Calu3 (cell line): ENCODE data around the gene CHN1. TPM values are rescaled to one million over a fixed set of nuclear protein-coding genes. Genes with fewer than 3 reads are reported as not detected.

Experiments
- BruUV-seq: library from RNA; stranded (reverse); fragments of 400-500 nt; replicated peaks from 2 replicates; lab custom pipeline; 2021; lab: Mats Ljungman, UMichigan
- CTCF ChIA-PET: fragments of 300-600 bp; sonication (Branson Sonifier 250); formaldehyde crosslinking; loops from one replicate; lab custom pipeline; 2022; ENCODE audit warnings: antibody characterized with exemption; lab: Charles Lee
- DNase-seq: peaks from one replicate; pipeline ENCODE4 v3.0.0; 2022
- H3K27ac Mint-ChIP-seq: one replicate; pipeline ENCODE4 v1.8.0; 2022; ENCODE audit warnings: mixed read lengths; ENCODE audit not compliant: unreplicated experiment
- H3K27me3 Mint-ChIP-seq: one replicate; pipeline ENCODE4 v1.8.0; 2022; ENCODE audit warnings: mixed read lengths; ENCODE audit not compliant: unreplicated experiment
- H3K36me3 Mint-ChIP-seq: one replicate; pipeline ENCODE4 v1.8.0; 2022; ENCODE audit warnings: mild to moderate bottlenecking, moderate library complexity, mixed read lengths; ENCODE audit not compliant: insufficient read depth, unreplicated experiment
- H3K4me1 Mint-ChIP-seq: one replicate; pipeline ENCODE4 v1.8.0; 2022; ENCODE audit warnings: mild to moderate bottlenecking, low read depth, mixed read lengths; ENCODE audit not compliant: unreplicated experiment
- H3K4me3 Mint-ChIP-seq: one replicate; pipeline ENCODE4 v1.8.0; 2022; ENCODE audit warnings: mild to moderate bottlenecking, low read depth, moderate library complexity, mixed read lengths; ENCODE audit not compliant: unreplicated experiment
- H3K9me3 Mint-ChIP-seq: one replicate; pipeline ENCODE4 v1.8.0; 2022; ENCODE audit warnings: low read depth, mixed read lengths; ENCODE audit not compliant: unreplicated experiment
- intact Hi-C: fragments of 100-400 bp; cut with micrococcal nuclease; formaldehyde crosslinking; loops from one replicate; pipeline ENCODE4 v1.10.0; 2022; ENCODE audit not compliant: unreplicated experiment
- total RNA-seq: library from RNA; stranded (reverse); gene quantifications from 2 replicates; pipeline ENCODE4 v1.2.3, GENCODE V29; 2022
- TF ChIP-seq, protein P1 (sequence below): fragments of 200-600 bp; IDR thresholded peaks from one replicate; pipeline ENCODE4 v1.8.0; 2022; ENCODE audit warnings: antibody characterized with exemption; ENCODE audit not compliant: unreplicated experiment

Gene CHN1
- total RNA-seq, 1 experiment from 2014 or later, result 2.4 TPM

DNA sequence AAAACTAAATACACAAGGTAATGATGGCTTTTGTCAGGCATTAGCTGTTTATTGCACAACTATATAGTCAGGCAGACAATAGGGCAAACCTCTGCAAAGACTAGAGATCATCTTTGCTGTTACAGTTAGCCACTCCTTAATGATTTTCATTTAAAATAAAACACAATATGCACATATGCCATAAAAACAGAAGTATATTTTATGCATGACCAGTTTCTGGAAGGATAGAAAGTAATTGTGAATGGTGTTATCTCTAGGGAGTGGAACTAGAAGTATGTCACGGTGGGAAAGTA is 102.0 kb downstream of the CHN1 start:
- CTCF ChIA-PET, result interaction anchor here (0.7 kb wide), 1 partner anchor 130 kb away, joined by 3 read pairs; no protein-coding TSS in a partner anchor
- TF ChIP-seq, protein P1, sequence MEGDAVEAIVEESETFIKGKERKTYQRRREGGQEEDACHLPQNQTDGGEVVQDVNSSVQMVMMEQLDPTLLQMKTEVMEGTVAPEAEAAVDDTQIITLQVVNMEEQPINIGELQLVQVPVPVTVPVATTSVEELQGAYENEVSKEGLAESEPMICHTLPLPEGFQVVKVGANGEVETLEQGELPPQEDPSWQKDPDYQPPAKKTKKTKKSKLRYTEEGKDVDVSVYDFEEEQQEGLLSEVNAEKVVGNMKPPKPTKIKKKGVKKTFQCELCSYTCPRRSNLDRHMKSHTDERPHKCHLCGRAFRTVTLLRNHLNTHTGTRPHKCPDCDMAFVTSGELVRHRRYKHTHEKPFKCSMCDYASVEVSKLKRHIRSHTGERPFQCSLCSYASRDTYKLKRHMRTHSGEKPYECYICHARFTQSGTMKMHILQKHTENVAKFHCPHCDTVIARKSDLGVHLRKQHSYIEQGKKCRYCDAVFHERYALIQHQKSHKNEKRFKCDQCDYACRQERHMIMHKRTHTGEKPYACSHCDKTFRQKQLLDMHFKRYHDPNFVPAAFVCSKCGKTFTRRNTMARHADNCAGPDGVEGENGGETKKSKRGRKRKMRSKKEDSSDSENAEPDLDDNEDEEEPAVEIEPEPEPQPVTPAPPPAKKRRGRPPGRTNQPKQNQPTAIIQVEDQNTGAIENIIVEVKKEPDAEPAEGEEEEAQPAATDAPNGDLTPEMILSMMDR, result no peak
- no peak for DNase-seq
- no peak overlapping the region for H3K27ac Mint-ChIP-seq
- no peaks in the 10 kb centered on the region for H3K36me3 Mint-ChIP-seq
- no peaks in the 10 kb centered on the region for H3K4me1 Mint-ChIP-seq
- no peaks in the 10 kb centered on the region for H3K27me3 Mint-ChIP-seq
- H3K4me3 Mint-ChIP-seq, result no peak overlapping the region
- intact Hi-C loops, result no loop called here
- BruUV-seq, result no TSS peak
- H3K9me3 Mint-ChIP-seq, result no peaks in the 10 kb centered on the region

DNA sequence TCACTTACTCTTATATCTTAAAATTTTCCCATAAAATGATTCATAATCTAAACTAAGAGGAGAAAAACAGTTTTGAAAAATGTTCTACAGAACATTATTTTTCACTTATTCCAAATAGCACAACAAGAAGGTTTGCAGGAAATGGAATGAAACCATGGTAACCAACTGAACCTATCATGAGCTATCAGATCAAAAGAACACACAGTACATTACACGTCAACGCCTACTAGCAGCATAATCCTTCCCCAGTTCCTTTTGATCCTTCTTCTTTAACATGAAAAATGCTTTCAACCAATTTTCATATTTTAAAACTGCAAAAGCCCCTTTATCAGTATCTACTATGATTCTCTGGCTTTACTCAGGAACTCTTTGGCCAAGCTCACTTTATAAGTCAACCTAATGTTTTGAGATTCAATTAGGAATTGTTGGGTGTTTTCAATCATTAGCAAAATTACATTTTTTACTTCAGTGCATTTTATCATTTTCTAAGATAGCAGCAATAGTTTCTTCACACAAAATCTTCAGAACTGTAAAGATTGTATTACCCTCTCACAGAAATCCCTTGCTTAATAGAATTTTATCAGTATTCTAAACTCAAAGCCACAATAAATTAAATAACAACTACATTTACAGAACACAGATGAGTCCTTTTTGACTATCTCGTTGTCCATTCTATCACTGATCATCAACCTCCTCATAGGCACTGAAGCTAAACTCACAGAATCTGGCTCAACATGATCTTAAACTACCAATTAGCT is 102.5 kb downstream of the CHN1 start:
- Mint-ChIP-seq H3K4me3 (no peak overlapping the region), H3K27me3 (no peaks in the 10 kb centered on the region), H3K27ac (no peak overlapping the region), H3K4me1 (no peaks in the 10 kb centered on the region), H3K36me3 (no peaks in the 10 kb centered on the region), H3K9me3 (no peaks in the 10 kb centered on the region)
- CTCF ChIA-PET, result interaction anchor here (0.7 kb wide), 1 partner anchor 130 kb away, joined by 3 read pairs; no protein-coding TSS in a partner anchor
- TF ChIP-seq, protein P1, result no peak
- DNase-seq, result no peak
- intact Hi-C loops, result no loop called here
- BruUV-seq, result no TSS peak

DNA sequence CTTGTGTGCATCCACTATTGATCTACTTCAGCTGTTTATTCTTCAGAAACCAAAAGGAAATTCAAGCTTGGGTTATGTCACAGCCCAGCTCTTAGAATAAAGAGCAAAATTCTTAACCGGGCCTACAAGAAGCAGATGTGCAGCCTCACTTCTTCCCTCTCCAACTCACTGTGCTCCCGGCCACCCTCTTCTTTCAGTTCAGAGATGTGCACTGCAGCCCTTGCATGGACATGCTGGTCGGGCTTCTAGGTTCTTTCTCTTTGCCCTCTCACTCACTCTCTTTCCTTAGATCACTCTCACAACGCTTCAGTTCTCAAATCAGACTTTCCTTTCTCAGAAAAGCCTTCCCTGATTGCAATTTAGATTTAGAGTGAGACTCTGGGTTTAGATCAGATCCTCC is 104.1 kb downstream of the CHN1 start:
- intact Hi-C loops, result no loop called here
- Mint-ChIP-seq H3K27ac (no peak overlapping the region), H3K4me1 (no peaks in the 10 kb centered on the region), H3K4me3 (no peak overlapping the region), H3K9me3 (no peaks in the 10 kb centered on the region), H3K36me3 (no peaks in the 10 kb centered on the region), H3K27me3 (no peaks in the 10 kb centered on the region)
- no peak for DNase-seq
- CTCF ChIA-PET, result interaction anchor here (0.6 to 1.2 kb wide), 4 partner anchors 67 to 226 kb away, joined by 3 to 4 read pairs (median 4); no protein-coding TSS in a partner anchor
- BruUV-seq, result no TSS peak
- TF ChIP-seq, protein P1, result no peak

DNA sequence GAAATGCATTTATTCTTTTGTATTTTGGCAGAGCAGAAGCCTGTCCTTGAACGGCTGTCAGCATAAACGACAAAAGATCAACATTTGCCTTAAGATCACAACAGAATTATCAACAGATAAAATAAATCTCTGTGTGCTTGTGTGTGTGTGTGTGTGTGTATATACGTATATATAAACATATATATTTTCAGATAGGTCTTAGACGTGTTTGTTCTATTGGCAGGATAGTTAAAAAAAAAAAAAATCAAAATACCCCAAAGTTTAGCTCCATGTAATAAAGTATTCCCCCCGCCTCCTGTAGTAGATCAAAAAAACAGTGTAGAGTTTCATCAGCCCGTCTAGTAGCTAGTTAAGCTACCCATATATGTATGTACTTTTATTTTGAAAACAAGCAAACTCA is 107.9 kb downstream of the CHN1 start:
- no peak for DNase-seq
- CTCF ChIA-PET, result interaction anchor here (0.9 to 1.1 kb wide), 2 partner anchors 50 to 123 kb away, joined by 3 to 8 read pairs; no protein-coding TSS in a partner anchor
- TF ChIP-seq, protein P1, result no peak
- no peak overlapping the region for H3K27ac Mint-ChIP-seq
- intact Hi-C loops, result no loop called here
- H3K27me3 Mint-ChIP-seq, result no peaks in the 10 kb centered on the region
- no peaks in the 10 kb centered on the region for H3K36me3 Mint-ChIP-seq
- H3K4me3 Mint-ChIP-seq, result no peak overlapping the region
- BruUV-seq, result no TSS peak
- no peaks in the 10 kb centered on the region for H3K9me3 Mint-ChIP-seq
- no peaks in the 10 kb centered on the region for H3K4me1 Mint-ChIP-seq
